ELR (cell line): ENCODE data around the gene SEMA3C.

Experiments used
- DNase-seq: peaks from one replicate; pipeline ENCODE4 v3.0.0-alpha.2; 2015; ENCODE audit warnings: low read depth

Gene SEMA3C

GRCh38 chr7:80823057-80823456, 95.8 kb downstream of the SEMA3C start:
- no peak for DNase-seq

- DNase-seq, result no peak
Observed at GRCh38 chr7:80821771-80822319, 97.0 kb downstream of the SEMA3C start.

DNA sequence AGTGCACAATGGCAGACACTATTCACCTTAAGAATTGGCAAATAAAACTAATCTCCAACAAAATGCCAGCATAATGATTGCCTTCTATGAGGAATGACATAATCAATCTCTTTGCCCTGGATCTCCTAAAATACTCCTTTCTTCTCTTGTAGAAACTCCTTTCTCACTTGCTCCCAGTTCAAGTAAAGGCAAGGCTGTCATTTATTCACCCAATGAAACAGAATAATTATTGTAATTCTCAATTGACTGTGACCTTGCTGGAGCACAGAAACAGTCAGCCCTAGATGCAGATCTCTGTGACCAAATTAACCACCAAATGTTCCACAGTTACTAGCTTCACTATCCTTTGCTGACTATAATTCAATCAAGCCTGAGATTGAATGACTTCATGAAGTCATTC, 99.3 kb downstream of the SEMA3C start:
- no peak for DNase-seq

DNA sequence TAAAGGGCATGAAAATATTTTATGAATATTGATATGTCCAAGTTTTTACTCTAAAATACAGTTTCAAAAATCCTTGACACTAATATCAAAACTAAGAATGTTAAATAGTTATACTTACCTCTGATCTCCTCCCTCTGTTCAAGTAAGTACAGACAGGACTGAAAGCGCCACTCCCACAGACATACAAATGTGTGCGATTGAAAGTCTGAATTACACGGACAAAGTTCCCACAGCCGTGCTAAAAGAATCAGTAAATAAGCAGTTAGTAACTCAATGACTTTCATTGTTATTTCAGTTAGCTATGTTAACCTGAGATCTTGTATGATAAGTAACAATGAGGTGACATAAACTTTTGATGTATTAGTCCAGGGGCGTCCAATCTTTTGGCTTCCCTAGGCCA, 100.7 kb downstream of the SEMA3C start:
- DNase-seq, result no peak

DNA sequence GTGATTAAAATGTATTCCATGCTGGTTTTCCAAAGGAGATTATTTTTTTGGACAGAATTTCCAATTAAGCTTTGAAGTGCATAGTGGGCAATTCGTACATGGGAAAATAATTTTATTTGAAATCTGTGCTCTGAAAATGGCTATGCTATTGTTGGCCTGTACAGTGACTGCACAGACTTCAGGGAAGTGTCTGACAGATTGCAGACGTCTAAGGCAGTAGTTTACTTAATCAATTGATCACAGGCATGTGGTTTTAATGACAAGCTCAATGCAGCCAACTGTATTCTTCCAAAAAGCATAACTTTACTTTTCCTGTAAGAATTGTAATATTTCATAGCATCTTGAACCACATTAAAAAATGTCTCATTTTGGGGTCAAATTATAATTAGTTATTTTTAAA, 102.0 kb downstream of the SEMA3C start:
- DNase-seq, result no peak

GRCh38 chr7:80815733-80816132, 103.1 kb downstream of the SEMA3C start:
- no peak for DNase-seq

DNA sequence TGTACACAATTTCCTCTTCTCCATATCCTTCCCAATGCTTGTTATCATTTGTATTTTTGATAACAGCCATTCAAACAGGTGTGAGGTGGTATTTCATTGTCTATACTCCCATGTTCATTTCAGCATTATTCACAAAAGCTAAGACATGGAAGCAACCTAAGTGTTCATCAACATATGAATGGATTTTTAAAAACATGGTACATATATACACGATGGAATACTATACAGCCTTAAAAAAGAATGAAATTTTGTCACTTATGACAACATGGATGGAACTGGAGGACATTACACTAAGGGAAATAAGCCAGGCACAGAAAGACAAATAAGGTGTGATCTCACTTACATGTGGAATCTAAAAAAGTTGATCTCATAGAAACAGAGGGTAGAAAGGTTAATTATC, 109.3 kb downstream of the SEMA3C start:
- DNase-seq, result no peak

DNA sequence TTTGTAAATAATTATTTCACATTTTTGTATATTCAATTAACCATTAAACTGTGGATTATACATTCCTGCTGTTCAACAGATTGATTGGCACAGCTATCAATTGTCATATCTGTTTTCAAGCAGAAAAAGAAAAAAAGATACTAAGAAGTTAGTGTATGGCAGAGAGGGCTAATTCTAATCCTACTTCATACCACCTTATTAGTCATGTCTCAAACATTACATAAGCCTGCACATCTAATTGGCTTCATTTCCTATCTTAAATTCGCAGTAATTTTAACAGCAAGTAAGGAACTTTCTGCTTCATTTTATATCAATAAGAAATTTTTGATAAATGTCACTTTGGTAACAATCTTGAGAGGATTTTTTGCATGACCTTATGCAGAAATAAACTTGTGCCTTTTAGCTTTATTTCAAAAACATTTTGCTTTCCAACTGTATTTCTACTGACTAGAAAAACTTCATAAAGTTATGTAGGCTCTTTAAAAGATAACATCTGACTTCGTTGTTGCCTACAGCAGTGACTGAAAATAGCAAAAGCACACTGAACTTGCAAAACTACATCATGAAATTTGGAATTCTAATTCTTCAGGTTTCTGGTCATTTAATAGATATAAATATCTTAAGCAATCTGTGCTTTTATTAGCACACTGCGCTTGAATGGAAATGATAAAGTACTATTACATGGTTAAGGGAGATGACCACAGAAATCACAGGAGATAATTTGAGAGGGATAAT, 111.5 kb downstream of the SEMA3C start:
- DNase-seq, result peak; percentile 50

- DNase-seq, result no peak
Observed at GRCh38 chr7:80806663-80807062, 112.2 kb downstream of the SEMA3C start.

- no peak for DNase-seq
Observed at GRCh38 chr7:80804589-80804988, 114.3 kb downstream of the SEMA3C start.

- DNase-seq, result no peak
Observed at GRCh38 chr7:80802527-80802926, 116.3 kb downstream of the SEMA3C start.

- no peak for DNase-seq
Observed at GRCh38 chr7:80794631-80795573, 123.9 kb downstream of the SEMA3C start.

GRCh38 chr7:80791509-80791929, 127.3 kb downstream of the SEMA3C start:
- DNase-seq, result no peak

- DNase-seq, result no peak
Observed at GRCh38 chr7:80790877-80791276, 128.0 kb downstream of the SEMA3C start.

DNA sequence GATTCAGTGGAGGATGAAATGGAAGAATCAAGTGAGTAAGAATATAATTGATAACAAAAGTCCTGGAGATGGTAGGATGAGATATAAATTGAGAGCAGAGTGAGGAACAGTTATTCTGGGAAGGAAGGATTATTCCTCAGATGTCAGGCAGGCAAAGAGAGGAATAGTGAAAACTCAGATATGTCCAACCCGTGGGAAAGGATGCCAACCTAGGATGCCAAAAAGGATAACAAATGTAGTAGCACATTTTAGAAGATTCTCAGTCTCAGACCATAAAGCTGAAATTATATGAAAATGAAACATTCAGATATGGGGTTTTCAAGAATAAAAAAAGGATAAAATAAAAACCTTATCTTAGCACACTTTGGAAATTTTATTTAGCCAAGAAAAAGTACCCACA, 131.1 kb downstream of the SEMA3C start:
- DNase-seq, result no peak

DNA sequence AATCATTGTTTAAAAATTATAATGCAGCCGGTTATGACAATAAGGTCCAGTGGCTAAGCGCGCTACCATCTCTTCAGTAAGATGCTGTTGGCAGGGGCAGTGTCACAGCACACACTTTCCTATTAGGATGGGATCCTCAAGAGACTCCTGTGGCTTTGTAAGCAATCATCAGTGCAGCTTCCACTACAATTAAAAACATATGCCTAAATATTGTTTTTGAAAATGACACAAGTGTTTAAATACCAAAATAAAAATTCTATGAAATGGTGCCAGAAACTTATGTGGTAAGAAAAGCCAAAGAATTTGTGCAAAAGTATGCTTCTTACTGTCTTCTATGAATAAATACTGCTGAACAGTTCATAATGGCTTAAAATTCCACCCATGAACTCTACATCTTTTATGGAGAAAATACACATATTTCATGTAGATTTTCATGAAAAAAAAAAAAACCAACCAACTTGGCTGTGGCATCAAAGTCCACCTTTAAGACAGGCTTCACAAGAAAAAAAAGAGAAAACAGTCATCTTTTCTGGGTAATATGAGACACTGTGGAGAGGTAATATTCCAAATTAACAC, 132.8 kb downstream of the SEMA3C start:
- no peak for DNase-seq

- no peak for DNase-seq
Observed at GRCh38 chr7:80785276-80785675, 133.6 kb downstream of the SEMA3C start.

GRCh38 chr7:80783678-80784327, 135.0 kb downstream of the SEMA3C start:
- peak; percentile 82 for DNase-seq

DNA sequence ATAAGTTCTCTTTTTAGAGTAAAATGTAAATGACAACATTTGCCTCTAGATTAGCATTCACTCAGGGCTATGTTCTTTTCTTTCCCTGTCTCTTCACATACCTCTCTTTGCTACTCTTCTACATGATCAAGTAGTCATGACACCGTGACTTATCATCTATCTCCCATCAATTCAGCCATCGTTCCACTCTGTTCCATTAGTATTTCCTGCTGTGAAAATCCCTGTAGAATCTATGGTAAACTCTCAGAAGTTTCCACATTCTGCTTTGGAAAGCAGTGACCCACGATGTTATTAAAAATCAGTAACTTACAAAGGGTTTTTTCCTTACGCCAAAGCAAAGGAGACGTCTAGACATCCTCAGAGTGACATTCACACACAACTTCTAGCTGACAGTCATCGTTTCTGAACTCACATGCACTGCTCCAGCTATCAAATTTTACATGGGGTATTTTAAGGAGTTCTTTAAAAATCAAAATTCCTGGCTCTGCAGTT, 135.6 kb downstream of the SEMA3C start:
- no peak for DNase-seq

GRCh38 chr7:80781561-80781979, 137.3 kb downstream of the SEMA3C start:
- DNase-seq, result peak; percentile 80

DNA sequence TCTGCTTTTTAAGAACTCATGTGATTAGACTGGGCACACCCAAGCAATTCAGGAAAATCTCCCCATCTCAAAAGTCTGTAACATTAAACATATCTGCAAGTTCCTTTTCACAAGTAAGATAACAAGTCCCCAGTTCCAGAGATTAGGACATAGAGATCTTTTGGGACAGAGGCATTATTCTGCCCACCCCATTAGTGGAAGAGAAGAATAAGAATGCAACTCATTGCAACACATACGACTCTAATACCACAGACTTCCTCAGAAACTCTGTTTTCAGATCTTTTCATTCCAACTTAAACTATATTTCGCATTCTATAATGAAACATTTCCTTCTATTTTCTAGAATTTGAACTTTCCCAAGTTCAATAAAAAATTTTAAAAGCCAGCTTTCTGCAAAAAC, 137.7 kb downstream of the SEMA3C start:
- DNase-seq, result no peak

GRCh38 chr7:80779456-80779855, 139.4 kb downstream of the SEMA3C start:
- DNase-seq, result peak; percentile 44
